K562 treated with DMSO at 1 percent for 4 hours (cell line): ENCODE data around the gene IGF2. TPM values are rescaled to one million over a fixed set of nuclear protein-coding genes. Genes with fewer than 3 reads are reported as not detected.

ENCODE experiments used
- total RNA-seq: library from RNA; unstranded; fragments of 300-600 nt; gene quantifications from 2 replicates; pipeline ENCODE4 v1.2.3, GENCODE V29; 2022; ENCODE audit not compliant: insufficient read depth

IGF2 gene
- total RNA-seq, result not detected in 2 replicates

GRCh38 chr11:2139123-2139521 is at the start of gene IGF2:
Gene IGF2, minus strand, starts transcription at chr11:2139389. Its CDS starts 3,866 bp downstream, at chr11:2135523.

GRCh38 chr11:2171591-2172003 is 32.4 kb upstream of the IGF2 start, which contains the start of gene TH:
Gene TH, minus strand, starts transcription at chr11:2171815. Its CDS starts 29 bp downstream, at chr11:2171786.

GRCh38 chr11:2160736-2161259 is 21.6 kb upstream of the IGF2 start, which contains the start of gene INS:
Gene INS, minus strand, starts transcription at chr11:2161209. Its CDS starts 238 bp downstream, at chr11:2160971.

Other genes starting within 250 kb of the IGF2 start
- gene PRR33, start 247.5 kb downstream of the IGF2 start, total RNA-seq, result not detected in 2 replicates
- gene TNNT3, start 219.7 kb downstream of the IGF2 start, total RNA-seq, result not detected in 2 replicates
- gene MRPL23, start 192.1 kb downstream of the IGF2 start, total RNA-seq, result 58.2 and 59.5 TPM in 2 replicates
- 7.2 and 17.8 TPM in 2 replicates for gene H19, start 141.5 kb downstream of the IGF2 start, total RNA-seq
- not detected in 2 replicates for gene INS, start 21.8 kb upstream of the IGF2 start, total RNA-seq
- gene TH, start 32.4 kb upstream of the IGF2 start, total RNA-seq, result not detected in 2 replicates
- not detected in 2 replicates for gene ASCL2, start 131.2 kb upstream of the IGF2 start, total RNA-seq
- 1.1 TPM in 2 replicates for gene C11orf21, start 162.5 kb upstream of the IGF2 start, total RNA-seq
- gene TSPAN32, start 162.6 kb upstream of the IGF2 start, total RNA-seq, result 2.7 and 3.3 TPM in 2 replicates
- 169 and 186 TPM in 2 replicates for gene CD81, start 237.9 kb upstream of the IGF2 start, total RNA-seq